Rectal smooth muscle tissue (tissue), 1 donor: Measurements from ENCODE around the gene TSHZ2.

Experiments used
- H3K27ac ChIP-seq: one replicate; pipeline ENCODE4 v1.7.0; 2013; ENCODE audit warnings: low read depth, low read length, inconsistent platforms
- H3K27me3 ChIP-seq: one replicate; pipeline ENCODE4 v1.7.0; 2013; ENCODE audit warnings: low read length; ENCODE audit not compliant: control insufficient read depth, insufficient read depth
- H3K36me3 ChIP-seq: one replicate; pipeline ENCODE4 v1.7.0; 2013; ENCODE audit warnings: low read length; ENCODE audit not compliant: control insufficient read depth, insufficient read depth
- H3K4me1 ChIP-seq: one replicate; pipeline ENCODE4 v1.7.0; 2013; ENCODE audit warnings: low read length; ENCODE audit not compliant: control insufficient read depth, insufficient read depth
- H3K4me3 ChIP-seq: one replicate; pipeline ENCODE4 v1.7.0; 2013; ENCODE audit warnings: low read length
- H3K9ac ChIP-seq: one replicate; pipeline ENCODE4 v1.7.0; 2013; ENCODE audit warnings: low read length

Gene TSHZ2

GRCh38 chr20:53390770-53391169 lies 418.6 kb downstream of the TSHZ2 start:
- no peak overlapping the region for H3K27ac ChIP-seq

GRCh38 chr20:53394433-53394832 lies 422.3 kb downstream of the TSHZ2 start:
- H3K9ac ChIP-seq = no peak overlapping the region
- no peaks in the 10 kb centered on the region for H3K4me1 ChIP-seq
- no peak overlapping the region for H3K4me3 ChIP-seq
- no peak overlapping the region for H3K27ac ChIP-seq
- no peaks in the 10 kb centered on the region for H3K27me3 ChIP-seq
- H3K36me3 ChIP-seq = no peaks in the 10 kb centered on the region

More at GRCh38 chr20:53390770-53391169, 418.6 kb downstream of the TSHZ2 start:
- Histone ChIP-seq H3K4me3 (no peak overlapping the region), H3K27me3 (no peaks in the 10 kb centered on the region), H3K9ac (no peak overlapping the region), H3K4me1 (no peaks in the 10 kb centered on the region), H3K36me3 (no peaks in the 10 kb centered on the region)

- Histone ChIP-seq H3K27ac (no peak overlapping the region), H3K27me3 (no peaks in the 10 kb centered on the region), H3K36me3 (no peaks in the 10 kb centered on the region)
Measured at GRCh38 chr20:53395188-53395923, 423.2 kb downstream of the TSHZ2 start.

GRCh38 chr20:53399083-53399482 lies 426.9 kb downstream of the TSHZ2 start:
- no peak overlapping the region for H3K4me3 ChIP-seq
- H3K27me3 ChIP-seq = no peaks in the 10 kb centered on the region
- H3K36me3 ChIP-seq = no peaks in the 10 kb centered on the region
- H3K9ac ChIP-seq = no peak overlapping the region
- no peak overlapping the region for H3K27ac ChIP-seq
- H3K4me1 ChIP-seq = no peaks in the 10 kb centered on the region

More at GRCh38 chr20:53395188-53395923, 423.2 kb downstream of the TSHZ2 start:
- Histone ChIP-seq H3K4me1 (no peaks in the 10 kb centered on the region), H3K9ac (no peak overlapping the region), H3K4me3 (no peak overlapping the region)

GRCh38 chr20:53399592-53400335 lies 427.6 kb downstream of the TSHZ2 start:
- H3K27ac ChIP-seq = no peak overlapping the region

GRCh38 chr20:53402233-53403005 lies 430.3 kb downstream of the TSHZ2 start:
- no peaks in the 10 kb centered on the region for H3K4me1 ChIP-seq
- H3K27ac ChIP-seq = no peak overlapping the region
- H3K4me3 ChIP-seq = no peak overlapping the region
- H3K9ac ChIP-seq = no peak overlapping the region
- no peaks in the 10 kb centered on the region for H3K27me3 ChIP-seq
- H3K36me3 ChIP-seq = no peaks in the 10 kb centered on the region

More at GRCh38 chr20:53399592-53400335, 427.6 kb downstream of the TSHZ2 start:
- no peaks in the 10 kb centered on the region for H3K36me3 ChIP-seq
- no peaks in the 10 kb centered on the region for H3K4me1 ChIP-seq
- no peaks in the 10 kb centered on the region for H3K27me3 ChIP-seq
- H3K4me3 ChIP-seq = no peak overlapping the region
- H3K9ac ChIP-seq = no peak overlapping the region

GRCh38 chr20:53403029-53403428 lies 430.9 kb downstream of the TSHZ2 start:
- Histone ChIP-seq H3K4me1 (no peaks in the 10 kb centered on the region), H3K4me3 (no peak overlapping the region), H3K36me3 (no peaks in the 10 kb centered on the region), H3K27me3 (no peaks in the 10 kb centered on the region), H3K27ac (no peak overlapping the region), H3K9ac (no peak overlapping the region)

- Histone ChIP-seq H3K27me3 (no peaks in the 10 kb centered on the region), H3K4me1 (no peaks in the 10 kb centered on the region), H3K9ac (no peak overlapping the region), H3K36me3 (no peaks in the 10 kb centered on the region), H3K27ac (no peak overlapping the region), H3K4me3 (no peak overlapping the region)
Measured at GRCh38 chr20:53405139-53405538, 433.0 kb downstream of the TSHZ2 start.

GRCh38 chr20:53406580-53406979 lies 434.4 kb downstream of the TSHZ2 start:
- no peaks in the 10 kb centered on the region for H3K36me3 ChIP-seq
- H3K27ac ChIP-seq = no peak overlapping the region
- H3K4me3 ChIP-seq = no peak overlapping the region
- H3K27me3 ChIP-seq = no peaks in the 10 kb centered on the region
- H3K9ac ChIP-seq = no peak overlapping the region
- no peaks in the 10 kb centered on the region for H3K4me1 ChIP-seq

- H3K4me1 ChIP-seq = no peaks in the 10 kb centered on the region
- H3K36me3 ChIP-seq = no peaks in the 10 kb centered on the region
- H3K27me3 ChIP-seq = no peaks in the 10 kb centered on the region
- H3K27ac ChIP-seq = no peak overlapping the region
- no peak overlapping the region for H3K4me3 ChIP-seq
- no peak overlapping the region for H3K9ac ChIP-seq
Measured at GRCh38 chr20:53408691-53409446, 436.7 kb downstream of the TSHZ2 start.

GRCh38 chr20:53409447-53409717 lies 437.2 kb downstream of the TSHZ2 start:
- Histone ChIP-seq H3K36me3 (no peaks in the 10 kb centered on the region), H3K4me1 (no peaks in the 10 kb centered on the region), H3K27ac (no peak overlapping the region), H3K4me3 (no peak overlapping the region), H3K9ac (no peak overlapping the region), H3K27me3 (no peaks in the 10 kb centered on the region)

GRCh38 chr20:53411129-53411528 lies 439.0 kb downstream of the TSHZ2 start:
- Histone ChIP-seq H3K27me3 (no peaks in the 10 kb centered on the region), H3K4me1 (no peaks in the 10 kb centered on the region), H3K27ac (no peak overlapping the region), H3K4me3 (no peak overlapping the region), H3K36me3 (no peaks in the 10 kb centered on the region), H3K9ac (no peak overlapping the region)
